Measurements from ENCODE around the gene GNAL.
"Not testable (repeated sequence)": the region's sequence is repeated elsewhere in the genome, so short reads cannot be mapped to it uniquely, and the experiment has no call there.

Gene GNAL

DNA sequence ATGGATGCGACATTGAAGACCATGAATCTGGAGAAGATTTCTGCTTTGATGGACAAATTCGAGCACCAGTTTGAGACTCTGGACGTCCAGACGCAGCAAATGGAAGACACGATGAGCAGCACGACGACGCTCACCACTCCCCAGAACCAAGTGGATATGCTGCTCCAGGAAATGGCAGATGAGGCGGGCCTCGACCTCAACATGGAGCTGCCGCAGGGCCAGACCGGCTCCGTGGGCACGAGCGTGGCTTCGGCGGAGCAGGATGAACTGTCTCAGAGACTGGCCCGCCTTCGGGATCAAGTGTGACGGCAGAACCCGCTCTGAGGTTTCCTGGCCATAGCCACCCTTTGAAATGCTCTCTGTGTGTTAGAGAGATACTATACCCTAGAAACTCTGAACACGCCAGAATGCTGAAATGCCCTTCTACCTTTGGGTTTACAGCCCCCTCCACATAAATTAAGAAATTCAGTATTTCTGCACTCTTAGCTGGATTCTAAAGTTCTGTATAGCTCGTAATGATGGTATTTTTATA, 162.8 kb downstream of the GNAL start:
- Histone ChIP-seq H3K9ac (ENCODE audit: low read length) (peak overlapping the region; percentile 100), H2BK5ac (ENCODE audit: low read depth, low read length, poor library complexity, severe bottlenecking) (peak overlapping the region; percentile 40), H3K23ac (ENCODE audit: low read length in 2 of 2) (peak overlapping the region; percentile 1 to 61), H4K91ac (ENCODE audit: low read length) (peak overlapping the region; percentile 57), H2AFZ (ENCODE audit: low read depth, low read length) (peak overlapping the region; percentile 36), H3K4ac (ENCODE audit: low read depth in 1 of 2, low read length in 2 of 2) (peak overlapping the region; percentile 80 to 94), H3K36me3 (ENCODE audit: control insufficient read depth in 1 of 2, insufficient read depth in 2 of 2, low read depth in 1 of 2, low read length in 2 of 2) (peaks cover 0 to 3% of the 10 kb centered on the region in 2 experiments), H2BK15ac (ENCODE audit: low read depth, poor library complexity, severe bottlenecking) (no peak overlapping the region), H3K14ac (ENCODE audit: low read length in 2 of 2) (peak overlapping the region in 1 of 2 experiments; percentile 18), H3K79me1 (replicated peaks; ENCODE audit: low read length, poor library complexity, severe bottlenecking) (peaks cover 5% of the 10 kb centered on the region), H3K9me3 (ENCODE audit: control insufficient read depth, low read length) (no peaks in the 10 kb centered on the region), H3K18ac (ENCODE audit: low read depth in 1 of 2, low read length in 2 of 2) (peak overlapping the region; percentile 86 to 88), H4K8ac (ENCODE audit: low read length) (peak overlapping the region; percentile 96), H3K27ac (ENCODE audit: low read length, poor library complexity, severe bottlenecking) (peak overlapping the region; percentile 73), H3K4me2 (ENCODE audit: low read length, poor library complexity, severe bottlenecking) (peak overlapping the region; percentile 88), H3K27me3 (ENCODE audit: control insufficient read depth in 1 of 2, insufficient read depth in 1 of 2, low read length in 2 of 2) (no peaks in the 10 kb centered on the region), H3K4me1 (ENCODE audit: control insufficient read depth, insufficient read depth, low read depth, low read length) (peaks cover 8% of the 10 kb centered on the region), H2AK5ac (ENCODE audit: low read length, severe bottlenecking) (peak overlapping the region; percentile 67), H2BK120ac (ENCODE audit: low read depth, low read length) (no peak overlapping the region), H2BK12ac (ENCODE audit: low read length in 2 of 2) (no peak overlapping the region), H3K4me3 (ENCODE audit: insufficient read depth in 1 of 2, low read depth in 1 of 2, low read length in 2 of 2) (peak overlapping the region; percentile 87 to 99)
- WGBS: 1% methylated on average over 18 of the region's 23 CpGs
- peak; percentile 61 for DNase-seq

DNA sequence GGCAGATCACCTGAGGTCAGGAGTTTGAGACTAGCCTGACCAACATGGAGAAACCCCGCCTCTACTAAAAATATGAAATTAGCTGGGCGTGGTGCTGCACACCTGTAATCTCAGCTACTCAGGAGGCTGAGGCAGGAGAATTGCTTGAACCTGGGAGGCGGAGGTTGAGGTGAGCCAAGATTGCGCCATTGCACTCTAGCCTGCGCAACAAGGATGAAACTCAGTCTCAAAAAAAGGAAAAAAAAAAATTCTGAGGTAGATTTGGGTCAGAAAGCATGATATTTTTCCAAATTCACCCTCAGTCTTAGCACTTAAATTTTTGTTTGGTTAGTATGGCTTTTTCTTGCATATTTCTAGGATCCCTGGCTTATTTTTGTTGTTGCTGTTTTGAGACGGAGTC, 165.5 kb downstream of the GNAL start:
- H2BK5ac ChIP-seq (ENCODE audit: low read depth, low read length, poor library complexity, severe bottlenecking); H3K79me1 ChIP-seq (replicated peaks; ENCODE audit: low read length, poor library complexity, severe bottlenecking); H2AFZ ChIP-seq (ENCODE audit: low read depth, low read length); H2BK12ac ChIP-seq (ENCODE audit: low read length in 2 of 2); H4K91ac ChIP-seq (ENCODE audit: low read length); H2BK15ac ChIP-seq (ENCODE audit: low read depth, poor library complexity, severe bottlenecking); H2BK120ac ChIP-seq (ENCODE audit: low read depth, low read length); H3K9me3 ChIP-seq (ENCODE audit: control insufficient read depth, low read length); H3K27ac ChIP-seq (ENCODE audit: low read length, poor library complexity, severe bottlenecking); H4K8ac ChIP-seq (ENCODE audit: low read length); H3K4me2 ChIP-seq (ENCODE audit: low read length, poor library complexity, severe bottlenecking); H3K14ac ChIP-seq (ENCODE audit: low read length in 2 of 2); DNase-seq; H3K18ac ChIP-seq (ENCODE audit: low read depth in 1 of 2, low read length in 2 of 2); H3K27me3 ChIP-seq (ENCODE audit: control insufficient read depth in 1 of 2, insufficient read depth in 1 of 2, low read length in 2 of 2); H3K36me3 ChIP-seq (ENCODE audit: control insufficient read depth in 1 of 2, insufficient read depth in 2 of 2, low read depth in 1 of 2, low read length in 2 of 2); H3K4me3 ChIP-seq (ENCODE audit: insufficient read depth in 1 of 2, low read depth in 1 of 2, low read length in 2 of 2); H2AK5ac ChIP-seq (ENCODE audit: low read length, severe bottlenecking); H3K9ac ChIP-seq (ENCODE audit: low read length); H3K4ac ChIP-seq (ENCODE audit: low read depth in 1 of 2, low read length in 2 of 2); H3K23ac ChIP-seq (ENCODE audit: low read length in 2 of 2): not testable (repeated sequence)
- H3K4me1 ChIP-seq (ENCODE audit: control insufficient read depth, insufficient read depth, low read depth, low read length): peaks cover 14% of the 10 kb centered on the region
- WGBS: 100% methylated on average over 4 of the region's 6 CpGs

DNA sequence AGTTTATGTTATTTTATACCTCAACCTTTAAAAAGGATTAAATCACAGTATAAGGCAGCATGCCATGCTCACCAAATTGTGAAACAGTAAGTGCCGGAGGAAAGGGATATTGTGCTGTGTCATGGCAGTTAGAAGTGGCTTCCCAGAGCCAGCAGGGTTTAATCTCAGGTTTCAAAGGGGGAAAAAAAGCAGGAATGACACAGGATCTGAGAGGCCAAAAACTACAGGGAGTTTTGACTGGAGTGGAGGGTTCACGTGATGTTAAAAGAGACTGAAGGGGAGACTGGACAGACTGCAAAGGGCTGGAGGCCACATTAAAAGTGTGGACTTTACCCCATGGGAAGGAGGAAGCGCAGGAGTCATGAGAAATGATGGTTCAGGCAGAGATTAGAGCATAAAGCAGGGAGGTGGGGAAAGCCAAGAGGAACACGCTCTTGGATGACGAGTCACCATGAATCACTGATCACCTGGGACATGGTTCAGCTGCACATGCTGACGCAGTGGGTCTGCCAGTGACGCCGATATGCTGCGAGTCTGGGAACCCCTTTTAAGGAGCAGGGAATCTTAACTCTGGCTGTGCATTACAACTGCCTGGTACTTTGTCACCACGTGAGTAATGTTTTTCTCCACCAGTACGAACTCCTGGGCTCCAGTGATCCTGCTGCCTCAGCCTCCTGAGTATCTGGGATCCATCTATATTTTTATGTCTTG, 168.3 kb downstream of the GNAL start:
- Histone ChIP-seq H3K4me3 (ENCODE audit: insufficient read depth in 1 of 2, low read depth in 1 of 2, low read length in 2 of 2) (peak overlapping the region in 1 of 2 experiments; percentile 45), H2BK120ac (ENCODE audit: low read depth, low read length) (no peak overlapping the region), H3K4me1 (ENCODE audit: control insufficient read depth, insufficient read depth, low read depth, low read length) (peaks cover 20% of the 10 kb centered on the region), H2BK15ac (ENCODE audit: low read depth, poor library complexity, severe bottlenecking) (no peak overlapping the region), H2BK5ac (ENCODE audit: low read depth, low read length, poor library complexity, severe bottlenecking) (no peak overlapping the region), H4K91ac (ENCODE audit: low read length) (peak overlapping the region; percentile 60), H3K79me1 (replicated peaks; ENCODE audit: low read length, poor library complexity, severe bottlenecking) (peaks cover 5% of the 10 kb centered on the region), H3K14ac (ENCODE audit: low read length in 2 of 2) (no peak overlapping the region), H3K18ac (ENCODE audit: low read depth in 1 of 2, low read length in 2 of 2) (peak overlapping the region; percentile 6 to 99), H2BK12ac (ENCODE audit: low read length in 2 of 2) (peak overlapping the region; percentile 0 to 95), H3K23ac (ENCODE audit: low read length in 2 of 2) (peak overlapping the region in 1 of 2 experiments; percentile 23), H3K27me3 (ENCODE audit: control insufficient read depth in 1 of 2, insufficient read depth in 1 of 2, low read length in 2 of 2) (no peaks in the 10 kb centered on the region), H4K8ac (ENCODE audit: low read length) (peak overlapping the region; percentile 3), H3K36me3 (ENCODE audit: control insufficient read depth in 1 of 2, insufficient read depth in 2 of 2, low read depth in 1 of 2, low read length in 2 of 2) (peaks cover 0 to 3% of the 10 kb centered on the region in 2 experiments), H3K4ac (ENCODE audit: low read depth in 1 of 2, low read length in 2 of 2) (peak overlapping the region in 1 of 2 experiments; percentile 95), H3K27ac (ENCODE audit: low read length, poor library complexity, severe bottlenecking) (peak overlapping the region; percentile 87), H3K4me2 (ENCODE audit: low read length, poor library complexity, severe bottlenecking) (peak overlapping the region; percentile 33), H3K9ac (ENCODE audit: low read length) (peak overlapping the region; percentile 84), H3K9me3 (ENCODE audit: control insufficient read depth, low read length) (no peaks in the 10 kb centered on the region), H2AFZ (ENCODE audit: low read depth, low read length) (peak overlapping the region; percentile 91), H2AK5ac (ENCODE audit: low read length, severe bottlenecking) (no peak overlapping the region)
- peak; percentile 98 for DNase-seq
- WGBS: 12% methylated on average over 9 of the region's 11 CpGs

DNA sequence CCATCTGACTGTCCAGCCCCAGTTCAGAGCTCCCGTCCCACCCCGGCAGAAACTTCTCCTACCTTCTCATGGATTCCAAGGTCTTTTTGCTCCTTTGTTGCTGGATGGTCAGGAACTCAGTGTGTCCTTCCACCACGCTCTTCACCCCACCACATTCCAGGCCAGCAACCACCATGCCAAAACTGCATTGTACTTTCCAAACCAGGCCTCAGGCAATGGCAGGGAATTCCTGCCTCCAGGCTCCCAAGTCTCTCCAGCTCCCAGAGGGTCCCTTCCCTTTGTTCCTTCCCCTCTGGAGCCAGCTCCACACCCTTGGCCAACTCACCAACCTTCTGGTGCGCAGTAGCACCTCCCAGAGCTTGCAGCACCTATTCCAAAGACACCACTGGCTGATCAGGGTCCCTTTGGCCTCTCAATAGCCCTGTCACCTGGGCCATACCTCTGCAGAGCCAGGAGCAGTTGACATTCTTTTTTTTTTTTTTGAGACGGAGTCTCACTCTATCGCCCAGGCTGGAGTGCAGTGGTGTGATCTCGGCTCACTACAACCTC, 170.3 kb downstream of the GNAL start:
- Histone ChIP-seq H3K18ac (ENCODE audit: low read depth in 1 of 2, low read length in 2 of 2) (no peak overlapping the region), H3K27me3 (ENCODE audit: control insufficient read depth in 1 of 2, insufficient read depth in 1 of 2, low read length in 2 of 2) (no peaks in the 10 kb centered on the region), H3K9ac (ENCODE audit: low read length) (no peak overlapping the region), H3K9me3 (ENCODE audit: control insufficient read depth, low read length) (no peaks in the 10 kb centered on the region), H2AFZ (ENCODE audit: low read depth, low read length) (no peak overlapping the region), H2BK12ac (ENCODE audit: low read length in 2 of 2) (no peak overlapping the region), H2BK120ac (ENCODE audit: low read depth, low read length) (no peak overlapping the region), H3K27ac (ENCODE audit: low read length, poor library complexity, severe bottlenecking) (no peak overlapping the region), H3K36me3 (ENCODE audit: control insufficient read depth in 1 of 2, insufficient read depth in 2 of 2, low read depth in 1 of 2, low read length in 2 of 2) (no peaks in the 10 kb centered on the region), H2BK15ac (ENCODE audit: low read depth, poor library complexity, severe bottlenecking) (no peak overlapping the region), H3K4me3 (ENCODE audit: insufficient read depth in 1 of 2, low read depth in 1 of 2, low read length in 2 of 2) (no peak overlapping the region), H4K91ac (ENCODE audit: low read length) (no peak overlapping the region), H2BK5ac (ENCODE audit: low read depth, low read length, poor library complexity, severe bottlenecking) (no peak overlapping the region), H3K4ac (ENCODE audit: low read depth in 1 of 2, low read length in 2 of 2) (no peak overlapping the region), H2AK5ac (ENCODE audit: low read length, severe bottlenecking) (peak overlapping the region; percentile 69), H3K14ac (ENCODE audit: low read length in 2 of 2) (peak overlapping the region in 1 of 2 experiments; percentile 26), H3K23ac (ENCODE audit: low read length in 2 of 2) (peak overlapping the region in 1 of 2 experiments; percentile 10), H3K4me1 (ENCODE audit: control insufficient read depth, insufficient read depth, low read depth, low read length) (peaks cover 20% of the 10 kb centered on the region), H4K8ac (ENCODE audit: low read length) (no peak overlapping the region), H3K79me1 (replicated peaks; ENCODE audit: low read length, poor library complexity, severe bottlenecking) (peaks cover 5% of the 10 kb centered on the region), H3K4me2 (ENCODE audit: low read length, poor library complexity, severe bottlenecking) (no peak overlapping the region)
- DNase-seq: no peak
- 92% methylated on average over 6 of the region's 7 CpGs for WGBS

Data from mesenchymal stem cell (in vitro differentiated cells and primary cell).